DMS114 treated with DMSO at 0.1 percent for 48 hours (cell line): ENCODE results near the gene ARFRP1.
"Not testable (repeated sequence)": the region's sequence is repeated elsewhere in the genome, so short reads cannot be mapped to it uniquely, and the experiment has no call there.

Source experiments
- DNase-seq: peaks from one replicate; lab custom pipeline; 2025; ENCODE audit not compliant: unreplicated experiment; lab: John Stamatoyannopoulos, UW

ARFRP1 gene

GRCh38 chr20:63733579-63734081 is 25.9 kb upstream of the ARFRP1 start:
- no peak for DNase-seq

- DNase-seq, result no peak
Measured at GRCh38 chr20:63733117-63733516, 25.3 kb upstream of the ARFRP1 start.

GRCh38 chr20:63732118-63733095 is 24.6 kb upstream of the ARFRP1 start:
- DNase-seq, result no peak

GRCh38 chr20:63731410-63731809 is 23.6 kb upstream of the ARFRP1 start:
- DNase-seq, result no peak

- not testable (repeated sequence) for DNase-seq
Measured at GRCh38 chr20:63730189-63730733, 22.5 kb upstream of the ARFRP1 start.

GRCh38 chr20:63722967-63723622 is 15.3 kb upstream of the ARFRP1 start:
- not testable (repeated sequence) for DNase-seq

GRCh38 chr20:63718996-63719395 is 11.2 kb upstream of the ARFRP1 start:
- no peak for DNase-seq

- no peak for DNase-seq
Measured at GRCh38 chr20:63714858-63715257, 7.1 kb upstream of the ARFRP1 start.

- DNase-seq, result no peak
Measured at GRCh38 chr20:63712191-63712590, 4.4 kb upstream of the ARFRP1 start.

GRCh38 chr20:63711085-63711645 is 3.4 kb upstream of the ARFRP1 start:
- no peak for DNase-seq

GRCh38 chr20:63709149-63709527 is 1.4 kb upstream of the ARFRP1 start:
- no peak for DNase-seq

- DNase-seq, result no peak
Measured at GRCh38 chr20:63708301-63709148, 749 bp upstream of the ARFRP1 start.

- DNase-seq, result no peak
Measured at GRCh38 chr20:63706852-63707557, 771 bp downstream of the ARFRP1 start.

GRCh38 chr20:63706027-63706695 is 1.6 kb downstream of the ARFRP1 start:
- DNase-seq, result no peak

- no peak for DNase-seq
Measured at GRCh38 chr20:63705232-63706026, 2.3 kb downstream of the ARFRP1 start.

GRCh38 chr20:63704749-63705117 is 3.0 kb downstream of the ARFRP1 start:
- DNase-seq, result no peak

GRCh38 chr20:63703976-63704748 is 3.6 kb downstream of the ARFRP1 start:
- no peak for DNase-seq

GRCh38 chr20:63703471-63703975 is 4.3 kb downstream of the ARFRP1 start:
- no peak for DNase-seq
